CMK (cell line): ENCODE data around the gene C12orf75.
"Not testable (repeated sequence)": the region's sequence is repeated elsewhere in the genome, so short reads cannot be mapped to it uniquely, and the experiment has no call there.

Source experiments
- DNase-seq: peaks from one replicate; pipeline ENCODE4 v3.0.0-alpha.2; 2010; ENCODE audit warnings: low read depth

The C12orf75 gene

DNA sequence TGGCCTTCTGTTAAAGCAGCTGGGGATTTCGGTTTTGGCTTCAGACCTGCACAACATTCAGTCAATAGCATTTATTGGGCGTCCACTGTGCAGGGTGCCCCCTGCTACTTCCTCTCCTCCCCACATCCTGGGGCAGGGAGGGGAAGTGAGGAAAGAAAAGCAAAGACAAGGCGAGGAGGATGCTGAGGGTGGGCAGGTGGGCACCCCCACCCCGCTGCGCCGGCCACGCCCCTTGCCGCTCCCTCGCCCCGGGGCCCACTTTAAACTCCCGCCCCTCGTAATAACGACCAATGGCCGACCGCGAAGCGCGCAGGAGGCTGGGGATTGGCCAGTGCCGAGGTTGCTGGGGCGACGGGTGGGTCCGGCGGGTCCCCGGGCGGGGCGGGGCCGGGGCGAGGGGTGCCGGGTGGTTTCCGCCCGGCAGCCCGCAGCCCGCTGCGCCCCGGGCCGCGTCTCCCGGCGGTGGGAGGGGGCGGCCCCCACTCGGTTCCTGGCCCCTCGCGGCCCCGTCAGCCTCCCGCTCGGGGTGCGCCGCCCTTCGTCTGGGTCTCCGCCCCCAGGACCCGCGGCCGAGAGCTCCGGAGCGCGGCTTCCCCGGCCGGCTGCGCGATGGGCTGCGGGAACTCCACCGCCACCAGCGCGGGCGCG, at the start of gene C12orf75:
C12orf75 (plus strand) TSS at position 409 of the 648 bp plus-strand sequence; CDS start at position 610, 201 bp downstream.
- peak; percentile 15 for DNase-seq

DNA sequence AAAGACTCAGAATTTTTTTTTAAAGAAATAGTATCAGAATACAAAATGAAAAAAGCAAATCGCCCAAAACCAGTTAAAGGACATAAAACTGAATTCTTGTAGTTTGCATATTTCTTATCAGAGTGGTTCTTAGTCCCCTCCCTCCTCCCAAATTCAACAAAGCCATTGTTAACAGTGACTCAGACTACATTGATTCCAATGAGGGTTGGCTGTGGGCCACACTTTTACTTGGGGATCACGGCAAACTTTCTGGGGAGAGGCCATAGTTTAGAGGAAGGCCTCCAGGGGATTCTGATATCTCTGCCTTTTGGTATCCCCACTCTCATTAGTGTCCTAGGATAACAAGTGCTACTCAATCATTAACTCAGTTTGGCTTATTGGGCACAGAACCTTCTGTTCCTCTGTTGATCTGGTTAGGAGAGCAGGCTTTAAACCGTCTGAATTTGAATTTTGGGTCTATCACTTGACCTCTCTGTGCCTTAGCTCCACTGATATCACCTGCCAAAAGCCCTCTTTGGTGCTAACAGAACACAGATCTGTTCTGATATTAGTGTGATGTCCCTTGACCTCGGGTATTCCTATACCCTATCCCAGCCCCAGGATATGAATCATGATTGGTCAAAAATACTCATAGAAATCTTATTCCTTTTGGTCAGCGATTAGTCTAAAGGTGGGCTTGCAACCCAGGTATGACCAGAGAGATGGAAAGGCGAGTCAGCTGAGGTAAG, 49.4 kb upstream of the C12orf75 start:
- DNase-seq, result no peak

DNA sequence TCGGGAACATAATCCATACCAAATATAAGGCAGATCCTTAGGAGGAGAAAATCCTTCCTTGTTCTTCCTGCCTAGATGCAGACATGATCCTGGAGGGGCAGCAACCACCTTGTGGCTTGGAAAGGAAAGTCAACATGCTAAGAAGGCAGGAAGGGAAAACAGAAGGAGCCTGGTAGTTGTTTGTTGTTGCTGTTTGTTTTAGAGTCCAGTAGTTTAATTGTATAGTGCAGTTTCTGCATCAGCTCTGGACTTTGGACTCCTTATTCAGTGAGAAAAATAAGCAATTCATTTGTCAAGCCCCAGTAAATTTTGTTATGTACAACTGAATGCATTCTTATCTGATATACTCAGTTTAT, 48.8 kb upstream of the C12orf75 start:
- DNase-seq, result no peak

DNA sequence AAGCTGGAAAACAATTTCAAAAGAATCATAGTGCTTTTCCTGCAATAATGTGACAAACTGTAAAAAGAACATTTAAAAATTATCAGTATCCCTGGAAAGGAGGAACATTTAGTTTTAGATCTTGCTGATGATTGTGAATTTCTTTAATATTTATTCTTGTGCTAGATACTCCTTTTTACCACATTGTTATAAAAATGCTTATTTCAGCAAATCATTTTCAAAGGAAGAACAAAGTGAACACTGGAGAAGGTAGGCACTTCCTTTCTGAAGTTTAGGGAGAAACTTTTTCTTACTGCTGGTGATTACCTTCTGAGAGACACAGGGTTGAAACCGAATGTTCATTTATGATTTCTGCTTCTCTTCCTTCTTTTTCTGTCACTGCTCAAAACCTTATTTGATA, 45.1 kb upstream of the C12orf75 start:
- DNase-seq, result no peak

DNA sequence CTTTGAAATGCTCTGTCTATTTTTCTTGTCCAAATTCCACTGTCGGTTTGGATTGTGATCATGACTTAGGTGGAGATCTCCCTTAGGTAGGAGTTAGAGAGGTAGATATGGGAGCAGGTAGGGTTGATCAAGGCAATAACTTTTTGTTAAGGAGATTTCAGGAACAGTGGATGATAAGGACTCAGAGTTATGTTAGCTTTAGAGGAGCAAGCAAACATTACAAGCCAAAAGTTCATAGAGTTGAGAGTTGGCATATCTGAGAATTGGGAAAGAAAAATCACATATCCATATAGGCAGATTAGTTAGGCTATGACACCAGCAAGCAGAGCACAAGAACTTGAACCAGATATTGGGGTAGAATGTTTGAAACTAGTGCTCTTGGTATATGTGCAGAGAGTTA, 43.1 kb upstream of the C12orf75 start:
- no peak for DNase-seq

DNA sequence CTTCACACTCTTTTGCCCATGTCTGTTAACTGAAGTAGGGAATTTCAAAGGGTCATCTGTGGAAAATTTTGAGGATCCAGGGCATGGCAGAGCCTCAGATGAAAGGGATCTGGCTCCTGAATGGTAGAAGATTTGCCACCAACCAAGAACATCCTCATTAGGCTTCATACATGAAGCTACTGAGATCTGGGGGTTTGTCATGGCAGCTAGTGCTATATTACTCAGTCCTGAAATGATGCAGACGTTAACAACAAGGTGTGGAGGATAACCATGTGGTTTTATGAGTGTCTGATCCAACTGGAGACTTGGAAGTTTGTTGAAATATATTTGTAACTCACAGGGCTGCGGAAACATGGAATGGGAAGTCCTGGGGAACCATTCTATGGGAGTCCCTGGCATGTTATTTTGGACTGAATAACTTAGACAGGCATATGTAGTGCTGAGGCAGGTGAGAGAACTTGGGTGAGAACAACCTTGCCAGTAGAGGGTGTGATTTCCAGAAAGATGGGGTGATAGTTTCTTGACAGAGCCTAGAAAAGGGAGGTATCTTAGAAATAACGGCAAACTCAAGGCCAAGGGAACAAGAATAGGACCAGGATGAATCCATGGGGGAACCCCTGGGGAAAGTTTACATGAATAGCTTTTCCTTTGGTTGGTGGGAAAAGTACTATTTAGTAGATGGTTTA, 42.0 kb upstream of the C12orf75 start:
- DNase-seq, result no peak

DNA sequence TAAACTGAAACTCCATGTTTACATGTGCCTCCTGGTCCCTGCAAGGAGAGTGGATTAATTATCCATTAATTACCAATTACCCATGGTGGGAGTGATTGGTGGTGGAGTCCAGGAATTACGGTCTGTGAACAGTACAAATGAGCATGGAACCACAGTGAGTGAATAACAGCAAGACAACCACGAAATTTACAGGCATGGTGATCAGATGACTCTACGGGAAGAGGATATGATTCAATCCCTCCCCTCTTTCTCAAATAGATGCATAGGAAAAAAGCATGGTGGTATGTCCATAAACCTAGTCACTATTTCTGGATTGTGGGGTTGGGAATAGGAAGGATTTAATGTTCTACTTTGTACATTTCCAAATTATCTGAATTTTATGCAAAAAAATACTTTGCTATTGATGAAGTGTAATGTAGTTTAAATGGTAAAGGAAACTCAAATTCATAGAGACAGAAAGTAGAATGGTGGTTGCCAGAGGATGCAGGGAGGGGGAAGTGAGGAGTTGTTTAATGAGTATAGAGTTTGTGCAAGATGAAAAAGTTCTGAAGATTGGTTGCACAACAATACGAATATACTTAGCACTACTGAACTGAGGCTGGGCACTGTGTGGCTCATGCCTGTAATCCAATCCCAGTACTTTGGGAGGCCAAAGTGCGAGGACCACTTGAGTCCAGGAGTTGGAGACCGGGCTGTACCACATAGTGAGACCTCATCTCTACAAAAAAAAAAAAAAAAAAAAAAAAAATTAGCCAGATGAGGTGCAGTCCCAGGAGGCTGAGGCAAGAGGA, 41.2 kb upstream of the C12orf75 start:
- DNase-seq, result no peak

DNA sequence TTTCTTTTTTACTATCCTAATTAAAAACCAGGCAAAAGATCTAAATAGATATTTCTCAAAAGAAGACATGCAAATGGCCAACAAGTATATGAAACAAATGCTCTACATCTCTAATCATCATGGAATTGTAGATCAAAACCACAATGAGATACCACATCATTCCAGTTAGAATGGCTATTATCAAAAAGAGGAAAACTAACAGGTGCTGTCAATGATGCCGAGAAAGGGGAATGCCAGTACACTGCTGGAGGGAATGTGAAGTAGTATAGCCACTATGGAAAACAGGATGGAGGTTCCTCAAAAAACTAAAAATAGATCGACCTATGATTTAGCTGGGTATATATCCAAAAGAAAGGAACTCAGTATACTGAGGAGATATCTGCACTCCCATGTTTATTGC, 39.0 kb upstream of the C12orf75 start:
- DNase-seq, result no peak

DNA sequence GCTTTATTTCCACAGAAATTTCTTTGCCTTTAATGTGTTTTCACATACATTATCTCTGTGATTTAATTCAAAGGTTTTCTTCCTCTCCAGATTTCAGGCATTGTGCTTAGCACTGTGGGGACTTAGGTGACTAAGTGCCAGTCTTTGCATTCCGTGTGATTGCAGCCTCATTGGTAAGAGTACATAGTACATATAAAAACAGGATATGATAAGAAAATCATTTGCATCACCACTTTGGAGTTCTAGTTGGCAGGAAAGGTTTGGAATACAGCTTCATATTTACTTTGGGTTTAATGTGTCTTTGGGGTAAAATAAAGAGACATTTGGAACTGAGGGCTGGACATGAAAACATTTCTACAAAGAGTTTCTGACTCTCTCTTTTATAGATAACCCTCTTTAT, 37.8 kb upstream of the C12orf75 start:
- no peak for DNase-seq

DNA sequence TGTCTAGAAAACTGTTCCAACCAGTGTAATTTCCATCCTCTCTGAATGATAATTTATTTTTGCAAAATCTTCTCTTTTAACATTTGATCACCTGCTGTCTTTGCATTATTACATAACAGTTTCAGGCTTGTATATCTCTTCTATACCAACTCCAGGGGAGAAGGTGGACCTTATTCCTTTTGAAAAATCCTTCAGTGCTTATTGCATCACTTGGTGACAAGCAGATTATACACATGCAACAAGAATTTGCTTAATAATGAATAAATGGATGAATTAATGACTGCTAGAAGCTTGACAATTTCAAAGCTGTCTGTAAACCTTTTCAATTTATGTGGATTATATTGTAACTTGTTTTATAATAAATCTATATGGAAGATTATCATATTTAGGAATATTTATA, 37.3 kb upstream of the C12orf75 start:
- no peak for DNase-seq

DNA sequence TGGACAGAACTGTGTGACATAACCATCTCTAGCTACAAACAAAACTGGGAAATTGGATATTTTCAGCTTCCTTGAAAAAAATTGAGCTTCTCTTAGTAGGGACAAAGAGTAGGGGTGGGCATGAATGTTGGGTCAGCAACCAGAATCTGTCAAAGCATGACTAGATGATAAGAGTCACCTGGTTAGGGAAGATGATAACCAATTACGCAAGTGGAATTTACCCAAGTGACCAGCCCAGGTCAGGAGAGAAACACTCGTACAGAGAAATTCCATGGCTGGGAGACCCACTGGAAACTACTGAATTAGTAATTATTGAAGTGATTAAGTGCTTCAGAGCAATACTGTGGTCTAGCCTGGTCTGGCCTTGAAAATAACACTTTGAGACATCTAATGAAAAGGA, 36.3 kb upstream of the C12orf75 start:
- DNase-seq, result no peak

DNA sequence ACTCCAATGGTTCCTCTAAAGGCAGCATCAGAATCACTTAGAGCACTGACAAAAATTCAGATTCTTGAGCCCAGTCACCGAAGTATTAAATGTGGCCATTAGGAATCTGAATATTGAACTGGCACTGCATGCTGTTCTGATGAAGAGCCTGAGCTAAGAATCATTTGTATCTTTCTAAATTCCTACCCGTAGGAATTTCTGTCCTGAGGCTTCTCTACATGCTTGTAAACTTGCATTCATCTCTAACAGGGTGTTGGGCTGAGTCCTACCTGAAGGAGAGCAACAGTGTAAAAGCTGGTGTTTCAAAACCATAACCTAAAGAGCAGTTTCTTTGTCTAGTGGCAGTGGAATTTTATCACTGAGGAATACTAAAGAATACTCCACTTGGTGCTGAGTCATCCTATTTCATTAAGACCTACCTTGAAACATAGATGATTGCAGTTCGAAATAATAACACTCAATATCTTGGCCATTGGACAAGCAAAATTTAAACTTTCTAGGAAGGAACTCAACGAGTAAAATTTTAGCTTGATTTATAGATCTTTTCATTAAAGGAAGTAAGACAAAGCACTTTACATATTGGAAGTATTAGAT, 35.5 kb upstream of the C12orf75 start:
- DNase-seq, result no peak

DNA sequence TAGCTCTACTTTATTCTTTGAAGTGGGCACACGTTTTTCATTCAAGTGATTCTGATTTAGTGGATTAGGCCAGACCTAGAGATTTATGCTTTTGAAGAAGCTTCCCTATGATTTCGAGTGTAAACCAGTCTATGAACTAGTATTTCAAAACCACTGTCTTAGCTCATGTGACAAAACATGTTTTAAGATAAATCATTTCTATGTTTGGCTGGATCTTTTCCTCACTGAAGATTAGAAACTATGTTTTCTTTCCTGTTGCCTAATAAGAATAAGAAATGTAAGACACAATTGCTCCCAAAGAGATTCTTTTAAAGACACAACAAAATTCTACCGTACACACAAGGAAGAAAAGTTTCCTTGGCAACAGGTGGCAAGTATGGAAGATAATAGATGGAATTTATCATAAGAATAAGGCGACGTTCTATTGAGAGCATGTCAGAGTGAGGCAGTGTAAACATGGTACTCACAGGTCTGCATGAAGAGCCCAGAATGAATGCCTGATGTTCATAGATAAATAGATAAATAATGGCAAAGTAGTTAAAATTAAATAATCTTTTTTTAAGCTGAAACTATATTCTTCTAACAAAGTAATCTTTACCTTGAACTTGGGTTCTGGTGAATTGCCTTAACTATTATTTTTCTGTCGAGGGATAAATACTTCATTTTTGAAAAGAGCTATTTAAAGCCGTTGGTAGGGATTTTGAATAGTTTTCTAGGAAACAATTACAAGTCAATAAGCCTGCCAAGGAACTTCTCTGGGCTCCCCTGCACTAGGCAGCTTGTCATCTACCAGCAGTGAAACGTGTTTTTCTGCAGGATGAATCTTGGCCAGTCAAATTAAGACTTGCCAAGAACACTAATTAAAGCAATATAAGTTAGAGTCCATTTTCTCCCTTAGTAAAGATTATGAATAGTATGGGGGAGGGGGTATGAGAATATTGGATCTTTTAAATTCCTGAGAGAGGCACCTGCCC, 34.1 kb upstream of the C12orf75 start:
- no peak for DNase-seq

DNA sequence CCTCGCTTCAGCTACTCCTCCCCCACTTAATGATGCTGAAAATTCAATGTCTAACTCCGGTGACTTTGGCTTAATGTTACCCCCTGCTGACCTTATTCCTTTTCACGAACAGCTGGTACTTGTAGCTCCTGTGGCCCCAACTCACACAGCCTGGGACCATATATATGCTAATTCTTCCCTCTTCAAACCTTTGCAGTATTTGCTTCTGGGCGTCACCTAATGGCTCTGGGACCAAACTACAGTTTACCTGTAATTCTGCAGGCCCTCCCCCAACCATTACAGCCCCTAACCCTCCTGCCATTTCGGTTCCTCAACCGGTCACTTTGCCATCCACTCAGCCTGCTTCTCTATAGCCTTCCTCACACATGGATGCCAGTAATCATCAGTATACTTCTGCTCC, 29.6 kb upstream of the C12orf75 start:
- no peak for DNase-seq

DNA sequence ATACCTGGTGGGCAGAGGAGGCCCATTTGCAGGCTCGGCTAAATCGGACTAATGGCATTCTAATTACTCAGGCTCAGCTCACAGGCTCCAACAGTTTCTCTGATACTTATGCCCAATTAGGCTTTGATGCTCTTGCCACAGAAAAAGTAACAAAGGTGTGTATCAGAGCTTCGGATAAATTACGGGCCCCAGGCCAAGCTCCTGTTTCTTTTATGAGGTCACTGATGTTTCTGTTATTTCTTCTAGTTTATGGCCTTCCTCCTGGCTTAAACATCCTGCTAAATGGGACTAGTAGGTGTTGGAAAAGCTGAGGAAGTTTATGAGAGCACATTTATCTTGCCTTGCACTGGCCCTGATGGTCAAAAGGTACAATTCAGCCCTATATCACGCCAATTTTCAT, 28.8 kb upstream of the C12orf75 start:
- DNase-seq, result no peak

DNA sequence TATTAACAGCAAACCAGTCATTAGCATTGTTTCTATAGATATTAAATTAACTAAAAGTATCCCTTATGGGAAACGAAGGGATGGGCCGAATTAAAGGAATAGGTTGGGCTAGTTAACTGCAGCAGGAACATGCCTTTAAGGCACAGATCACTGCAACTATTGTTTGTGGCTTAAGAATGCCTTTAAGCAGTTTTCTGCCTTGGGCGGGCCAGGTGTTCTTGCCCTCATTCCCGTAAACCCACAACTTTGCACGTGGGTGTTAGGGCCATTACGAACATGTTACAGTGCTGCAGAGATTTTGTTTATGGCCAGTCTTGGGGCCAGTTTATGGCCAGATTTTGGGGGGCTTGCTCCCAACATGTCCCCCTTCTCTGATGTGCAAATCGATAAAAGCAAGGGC, 27.5 kb upstream of the C12orf75 start:
- DNase-seq, result not testable (repeated sequence)

DNA sequence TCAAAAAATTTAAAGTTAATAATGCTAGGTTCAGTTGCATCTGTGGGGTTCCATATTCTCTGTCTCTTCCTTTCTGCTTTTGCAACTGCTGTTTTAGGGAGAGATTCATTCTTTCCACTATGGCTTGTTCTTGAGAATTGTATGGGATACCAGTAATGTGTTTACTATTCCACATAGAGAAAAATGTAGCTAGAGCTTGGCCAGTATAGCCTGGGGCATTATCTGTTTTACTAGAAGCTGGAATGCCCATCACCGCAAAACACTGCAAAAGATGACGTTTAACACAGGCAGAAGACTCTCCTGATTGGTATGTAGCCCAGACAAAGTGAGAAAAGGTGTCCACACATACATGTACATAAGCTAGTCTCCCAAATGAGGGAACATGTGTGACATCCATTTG, 25.9 kb upstream of the C12orf75 start:
- not testable (repeated sequence) for DNase-seq

DNA sequence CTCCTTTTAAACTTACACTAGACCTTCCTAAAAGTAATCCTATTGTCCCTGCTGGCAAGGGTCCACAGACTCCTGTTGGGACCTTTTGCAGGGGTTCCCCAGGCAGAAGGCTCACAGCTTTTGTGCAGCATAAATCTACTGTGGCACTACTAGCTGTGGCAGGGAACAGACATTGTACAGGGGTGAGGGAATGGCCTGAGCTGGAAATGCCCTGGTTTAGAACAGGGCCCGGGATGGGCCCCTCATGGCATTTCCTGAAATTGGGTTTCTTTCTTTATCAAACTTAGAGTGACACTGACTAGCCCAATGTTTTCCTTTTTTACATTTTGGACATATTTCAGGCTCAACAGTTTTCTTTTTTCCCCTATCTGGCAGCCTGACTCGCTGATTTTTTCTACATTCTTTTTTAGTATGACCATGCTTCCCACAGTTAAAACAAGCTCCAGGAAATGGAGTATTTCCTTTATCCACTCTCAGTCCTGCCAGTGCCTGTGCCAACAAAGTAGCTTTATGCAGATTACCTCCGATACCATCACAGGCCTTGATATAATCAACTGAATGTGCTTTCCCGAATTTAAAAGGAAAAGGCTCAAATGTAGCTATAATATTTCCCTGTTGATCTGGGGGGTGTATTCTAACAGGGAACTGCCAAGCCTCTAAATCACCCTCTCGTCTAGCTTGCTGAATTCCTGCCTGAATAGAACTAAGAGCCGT, 22.7 kb upstream of the C12orf75 start:
- DNase-seq, result not testable (repeated sequence)

DNA sequence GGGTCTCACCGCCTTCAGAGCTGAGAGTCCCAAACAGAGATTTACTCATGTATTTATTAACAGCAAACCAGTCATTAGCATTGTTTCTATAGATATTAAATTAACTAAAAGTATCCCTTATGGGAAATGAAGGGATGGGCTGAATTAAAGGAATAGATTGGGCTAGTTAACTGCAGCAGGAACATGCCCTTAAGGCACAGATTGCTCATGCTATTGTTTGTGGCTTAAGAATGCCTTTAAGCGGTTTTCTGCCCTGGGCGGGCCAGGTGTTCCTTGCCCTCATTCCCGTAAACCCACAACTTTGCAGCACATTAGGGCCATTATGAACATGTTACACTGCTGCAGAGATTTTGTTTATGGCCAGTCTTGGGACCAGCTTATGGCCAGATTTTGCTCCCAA, 21.7 kb upstream of the C12orf75 start:
- not testable (repeated sequence) for DNase-seq

DNA sequence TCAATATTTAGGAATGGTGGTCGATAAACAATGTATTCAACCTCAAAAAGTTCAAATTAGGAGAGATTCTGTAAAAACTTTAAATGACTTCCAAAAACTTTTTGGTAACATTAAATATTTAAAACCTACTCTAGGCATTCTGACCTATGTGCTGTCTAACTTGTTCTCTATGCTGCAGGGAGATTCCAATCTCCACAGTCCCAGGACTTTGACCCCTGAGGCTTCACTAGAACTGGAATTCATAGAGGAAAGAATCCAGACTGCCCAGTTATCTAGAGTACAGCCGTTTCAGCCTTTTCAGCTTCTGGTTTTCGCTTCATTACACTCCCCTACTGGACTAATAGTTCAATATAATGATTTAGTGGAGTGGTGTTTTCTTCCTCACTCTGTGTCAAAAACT, 21.1 kb upstream of the C12orf75 start:
- DNase-seq, result not testable (repeated sequence)
